ENCODE data around the gene ATP6AP2.
"Not testable (repeated sequence)": the region's sequence is repeated elsewhere in the genome, so short reads cannot be mapped to it uniquely, and the experiment has no call there.

ATP6AP2 gene

DNA sequence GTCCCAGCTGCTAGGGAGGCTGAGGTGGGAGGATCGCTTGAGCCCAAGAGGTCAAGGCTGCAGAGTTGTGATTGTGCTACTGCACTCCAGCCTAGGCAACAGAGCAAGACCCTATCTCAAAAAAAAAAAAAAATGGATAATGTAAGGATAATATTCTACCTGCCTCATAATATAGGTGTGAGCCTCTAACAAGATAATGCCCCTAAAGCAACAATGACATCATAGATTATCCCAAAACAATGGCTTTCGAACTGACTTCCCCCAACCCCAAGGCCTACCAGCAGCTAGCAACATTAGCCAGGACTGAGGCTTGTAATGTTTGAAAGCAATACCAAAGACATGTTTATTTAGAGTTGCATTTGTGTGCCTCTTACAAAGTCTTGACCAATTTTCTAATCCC, 33.9 kb upstream of the ATP6AP2 start:
- Histone ChIP-seq H3K4me1 (ENCODE audit: control insufficient read depth in 1 of 2, insufficient read depth in 2 of 2, low read length in 2 of 2) (peaks cover 0 to 6% of the 10 kb centered on the region in 2 donors), H3K36me3 (ENCODE audit: control insufficient read depth in 1 of 2, insufficient read depth in 2 of 2, low read length in 2 of 2) (no peaks in the 10 kb centered on the region), H3K27ac (ENCODE audit: low read length) (no peak overlapping the region), H3K9me3 (ENCODE audit: control insufficient read depth in 1 of 2, low read length in 2 of 2) (no peaks in the 10 kb centered on the region), H3K27me3 (ENCODE audit: low read depth, low read length) (no peaks in the 10 kb centered on the region), H3K4me3 (ENCODE audit: low read depth in 1 of 2, low read length in 2 of 2) (no peak overlapping the region)

DNA sequence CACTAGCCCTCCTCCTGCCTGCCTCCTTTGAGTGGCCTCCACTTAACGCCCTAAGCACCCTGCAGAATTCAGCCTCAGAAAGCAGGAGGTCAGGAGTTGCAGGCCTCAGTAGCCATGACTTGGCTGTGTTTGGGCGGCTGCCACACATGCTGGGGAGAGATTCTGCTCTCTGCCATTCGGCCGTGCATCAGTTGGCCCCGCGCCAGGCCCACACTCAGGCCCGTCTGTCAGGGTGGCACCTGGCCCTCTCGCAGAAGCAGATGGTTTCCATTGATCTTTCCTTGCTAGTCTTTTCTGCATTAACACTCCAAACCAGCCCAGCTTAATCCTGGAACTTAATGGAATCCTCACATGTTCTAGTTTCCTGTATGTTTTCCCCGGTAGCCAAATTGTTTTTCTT, 30.7 kb upstream of the ATP6AP2 start:
- no peaks in the 10 kb centered on the region for H3K4me1 ChIP-seq (ENCODE audit: control insufficient read depth in 1 of 2, insufficient read depth in 2 of 2, low read length in 2 of 2)
- no peaks in the 10 kb centered on the region for H3K9me3 ChIP-seq (ENCODE audit: control insufficient read depth in 1 of 2, low read length in 2 of 2)
- no peak overlapping the region for H3K4me3 ChIP-seq (ENCODE audit: low read depth in 1 of 2, low read length in 2 of 2)
- no peak overlapping the region for H3K27ac ChIP-seq (ENCODE audit: low read length)
- H3K36me3 ChIP-seq (ENCODE audit: control insufficient read depth in 1 of 2, insufficient read depth in 2 of 2, low read length in 2 of 2) = no peaks in the 10 kb centered on the region
- no peaks in the 10 kb centered on the region for H3K27me3 ChIP-seq (ENCODE audit: low read depth, low read length)

DNA sequence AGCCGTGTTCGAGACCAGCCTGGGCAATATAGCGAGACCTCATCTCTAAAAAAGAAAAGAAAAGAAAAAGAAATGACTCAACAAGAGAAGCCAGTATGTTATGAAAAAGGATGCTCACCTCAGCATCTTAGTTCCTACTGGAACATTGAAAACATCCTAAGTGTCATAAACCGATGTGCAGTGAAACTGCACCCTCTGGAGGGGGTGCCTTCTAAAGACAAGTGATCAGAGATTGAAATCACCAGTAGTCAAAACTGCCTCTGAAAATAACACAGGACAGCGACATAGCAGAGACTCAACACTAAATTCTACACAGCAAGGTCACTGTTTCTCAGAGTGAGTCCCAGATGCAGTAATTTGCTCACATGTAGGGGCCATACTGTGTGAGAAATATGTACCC, 28.0 kb upstream of the ATP6AP2 start:
- Histone ChIP-seq H3K27ac (ENCODE audit: low read length) (no peak overlapping the region), H3K27me3 (ENCODE audit: low read depth, low read length) (no peaks in the 10 kb centered on the region), H3K4me1 (ENCODE audit: control insufficient read depth in 1 of 2, insufficient read depth in 2 of 2, low read length in 2 of 2) (no peaks in the 10 kb centered on the region), H3K4me3 (ENCODE audit: low read depth in 1 of 2, low read length in 2 of 2) (no peak overlapping the region), H3K36me3 (ENCODE audit: control insufficient read depth in 1 of 2, insufficient read depth in 2 of 2, low read length in 2 of 2) (no peaks in the 10 kb centered on the region), H3K9me3 (ENCODE audit: control insufficient read depth in 1 of 2, low read length in 2 of 2) (no peaks in the 10 kb centered on the region)

DNA sequence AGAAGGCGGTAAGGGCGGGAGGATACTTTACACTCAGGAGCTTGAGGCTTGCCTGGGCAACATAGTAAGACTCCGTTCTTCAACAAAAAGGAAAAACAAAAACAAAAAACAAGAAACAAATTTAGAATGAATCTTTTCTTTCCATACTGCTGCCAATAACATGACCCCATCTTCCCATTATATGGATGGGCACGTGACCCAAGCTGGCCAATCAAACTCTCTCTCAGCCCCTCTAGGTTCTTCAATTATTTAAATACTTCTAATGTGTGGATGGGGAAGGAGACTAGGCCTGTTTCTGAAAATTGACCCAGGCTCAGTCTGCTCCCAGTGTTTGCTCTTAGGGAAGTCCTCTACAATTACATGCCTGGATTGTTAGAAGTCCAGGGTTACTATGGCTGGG, 22.2 kb upstream of the ATP6AP2 start:
- Histone ChIP-seq H3K27ac (ENCODE audit: low read length) (no peak overlapping the region), H3K27me3 (ENCODE audit: low read depth, low read length) (no peaks in the 10 kb centered on the region), H3K36me3 (ENCODE audit: control insufficient read depth in 1 of 2, insufficient read depth in 2 of 2, low read length in 2 of 2) (no peaks in the 10 kb centered on the region), H3K4me3 (ENCODE audit: low read depth in 1 of 2, low read length in 2 of 2) (no peak overlapping the region), H3K9me3 (ENCODE audit: control insufficient read depth in 1 of 2, low read length in 2 of 2) (no peaks in the 10 kb centered on the region), H3K4me1 (ENCODE audit: control insufficient read depth in 1 of 2, insufficient read depth in 2 of 2, low read length in 2 of 2) (no peaks in the 10 kb centered on the region)

- Histone ChIP-seq H3K27ac (ENCODE audit: low read length) (no peak overlapping the region), H3K4me1 (ENCODE audit: control insufficient read depth in 1 of 2, insufficient read depth in 2 of 2, low read length in 2 of 2) (no peaks in the 10 kb centered on the region), H3K9me3 (ENCODE audit: control insufficient read depth in 1 of 2, low read length in 2 of 2) (no peaks in the 10 kb centered on the region), H3K36me3 (ENCODE audit: control insufficient read depth in 1 of 2, insufficient read depth in 2 of 2, low read length in 2 of 2) (no peaks in the 10 kb centered on the region), H3K27me3 (ENCODE audit: low read depth, low read length) (no peaks in the 10 kb centered on the region), H3K4me3 (ENCODE audit: low read depth in 1 of 2, low read length in 2 of 2) (no peak overlapping the region)
Observed at GRCh38 chrX:40563784-40564183, 17.0 kb upstream of the ATP6AP2 start.

DNA sequence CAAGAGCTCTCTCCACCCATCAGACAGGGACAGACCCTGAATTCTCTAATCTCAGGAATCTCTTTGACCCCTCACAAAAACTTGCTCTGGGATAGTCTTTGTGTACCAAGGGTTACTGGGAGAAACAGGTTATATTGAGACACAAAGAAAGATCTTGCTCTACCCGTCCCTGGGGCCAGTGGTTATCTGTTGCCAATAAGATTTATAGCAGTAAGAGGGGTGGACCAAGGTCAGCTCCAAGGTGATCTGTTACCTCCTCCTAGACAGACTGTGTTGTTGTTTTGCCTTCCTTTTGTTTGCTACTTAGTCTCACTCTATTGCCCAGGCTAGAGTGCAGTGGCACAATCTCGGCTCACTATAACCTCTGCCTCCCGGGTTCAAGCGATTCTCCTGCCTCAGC, 16.3 kb upstream of the ATP6AP2 start:
- Histone ChIP-seq H3K4me3 (ENCODE audit: low read depth in 1 of 2, low read length in 2 of 2) (no peak overlapping the region), H3K27me3 (ENCODE audit: low read depth, low read length) (no peaks in the 10 kb centered on the region), H3K27ac (ENCODE audit: low read length) (no peak overlapping the region), H3K36me3 (ENCODE audit: control insufficient read depth in 1 of 2, insufficient read depth in 2 of 2, low read length in 2 of 2) (no peaks in the 10 kb centered on the region), H3K4me1 (ENCODE audit: control insufficient read depth in 1 of 2, insufficient read depth in 2 of 2, low read length in 2 of 2) (no peaks in the 10 kb centered on the region), H3K9me3 (ENCODE audit: control insufficient read depth in 1 of 2, low read length in 2 of 2) (no peaks in the 10 kb centered on the region)

DNA sequence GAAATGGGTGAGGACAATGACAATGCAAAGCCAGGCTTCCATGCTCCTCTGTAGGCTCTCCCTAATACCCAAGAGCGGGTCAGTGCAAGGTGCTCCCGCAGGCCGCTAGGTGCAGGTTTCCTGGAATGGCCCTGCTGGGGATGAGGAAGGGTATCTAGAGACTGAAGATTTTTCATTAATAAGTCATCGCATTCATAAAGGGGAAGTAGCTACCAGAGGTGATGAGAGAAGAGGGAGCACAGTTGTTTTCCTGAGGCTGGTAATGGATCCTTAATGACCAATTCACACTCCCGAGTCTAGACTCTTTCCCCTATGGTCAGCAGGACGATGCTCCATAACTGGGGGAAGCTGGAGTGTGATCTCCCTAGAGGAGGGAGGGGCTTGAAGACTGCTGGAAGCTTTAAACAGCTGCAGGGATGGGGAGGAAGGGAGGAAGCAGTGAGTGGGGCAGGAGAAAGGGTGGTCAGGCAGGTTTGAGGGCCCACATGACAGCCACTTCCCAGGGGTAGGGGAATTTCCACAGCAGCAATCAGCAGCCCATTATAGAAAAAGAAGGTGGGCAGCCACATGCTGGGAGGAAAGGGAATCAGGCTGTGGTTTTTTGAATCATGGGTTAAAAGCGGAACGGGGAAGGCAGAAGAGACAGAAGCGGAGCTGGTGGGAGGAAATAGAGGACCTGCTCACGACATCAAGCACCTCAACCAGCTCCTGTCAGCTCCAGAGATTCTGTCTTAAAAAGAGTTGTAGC, 10.2 kb upstream of the ATP6AP2 start:
- Histone ChIP-seq H3K27ac (ENCODE audit: low read length) (no peak overlapping the region), H3K9me3 (ENCODE audit: control insufficient read depth in 1 of 2, low read length in 2 of 2) (no peaks in the 10 kb centered on the region), H3K27me3 (ENCODE audit: low read depth, low read length) (no peaks in the 10 kb centered on the region), H3K36me3 (ENCODE audit: control insufficient read depth in 1 of 2, insufficient read depth in 2 of 2, low read length in 2 of 2) (no peaks in the 10 kb centered on the region), H3K4me1 (ENCODE audit: control insufficient read depth in 1 of 2, insufficient read depth in 2 of 2, low read length in 2 of 2) (no peaks in the 10 kb centered on the region), H3K4me3 (ENCODE audit: low read depth in 1 of 2, low read length in 2 of 2) (no peak overlapping the region)

DNA sequence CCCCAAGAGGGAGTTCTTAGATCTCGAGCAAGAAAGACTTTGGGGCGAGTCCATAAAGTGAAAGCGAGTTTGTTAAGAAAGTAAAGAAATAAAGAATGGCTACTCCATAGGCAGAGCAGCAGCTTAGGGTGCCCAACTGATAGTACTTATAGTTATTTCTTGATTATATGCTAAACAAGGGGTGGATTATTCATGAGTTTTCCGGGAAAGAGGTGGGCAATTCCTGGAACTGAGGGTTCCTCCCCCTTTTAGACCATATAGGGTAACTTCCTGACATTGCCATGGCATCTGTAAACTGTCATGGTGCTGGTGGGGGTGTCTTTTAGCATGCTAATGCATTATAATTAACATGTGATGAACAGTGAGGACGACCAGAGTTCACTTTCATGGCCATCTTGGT, 9.6 kb upstream of the ATP6AP2 start:
- not testable (repeated sequence) for H3K4me3 ChIP-seq (ENCODE audit: low read depth in 1 of 2, low read length in 2 of 2); H3K4me1 ChIP-seq (ENCODE audit: control insufficient read depth in 1 of 2, insufficient read depth in 2 of 2, low read length in 2 of 2); H3K27me3 ChIP-seq (ENCODE audit: low read depth, low read length); H3K9me3 ChIP-seq (ENCODE audit: control insufficient read depth in 1 of 2, low read length in 2 of 2); H3K27ac ChIP-seq (ENCODE audit: low read length); H3K36me3 ChIP-seq (ENCODE audit: control insufficient read depth in 1 of 2, insufficient read depth in 2 of 2, low read length in 2 of 2)

GRCh38 chrX:40571600-40571999, 9.2 kb upstream of the ATP6AP2 start:
- H3K36me3 ChIP-seq (ENCODE audit: control insufficient read depth in 1 of 2, insufficient read depth in 2 of 2, low read length in 2 of 2) = no peaks in the 10 kb centered on the region
- H3K4me3 ChIP-seq (ENCODE audit: low read depth in 1 of 2, low read length in 2 of 2) = no peak overlapping the region
- no peaks in the 10 kb centered on the region for H3K4me1 ChIP-seq (ENCODE audit: control insufficient read depth in 1 of 2, insufficient read depth in 2 of 2, low read length in 2 of 2)
- no peaks in the 10 kb centered on the region for H3K9me3 ChIP-seq (ENCODE audit: control insufficient read depth in 1 of 2, low read length in 2 of 2)
- H3K27me3 ChIP-seq (ENCODE audit: low read depth, low read length) = no peaks in the 10 kb centered on the region
- no peak overlapping the region for H3K27ac ChIP-seq (ENCODE audit: low read length)

DNA sequence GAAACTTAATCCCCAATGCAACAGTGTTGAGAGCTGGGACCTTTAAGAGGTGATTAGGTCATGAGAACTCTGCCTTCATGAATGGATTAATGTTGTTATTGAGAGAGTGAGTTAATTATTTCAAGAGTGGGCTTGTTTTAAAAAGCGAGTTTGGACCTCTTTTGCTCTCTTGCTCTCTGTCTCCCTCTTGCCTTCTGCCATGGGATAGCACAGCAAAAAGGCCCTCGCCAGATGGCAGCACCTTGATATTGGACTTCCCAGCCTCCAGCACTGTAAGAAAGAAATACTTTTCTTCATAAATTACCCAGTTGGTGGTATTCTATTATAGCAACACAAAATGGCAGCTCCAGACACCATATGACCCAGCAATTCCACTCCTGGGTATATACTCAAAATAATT, 7.0 kb upstream of the ATP6AP2 start:
- H3K36me3 ChIP-seq (ENCODE audit: control insufficient read depth in 1 of 2, insufficient read depth in 2 of 2, low read length in 2 of 2) = no peaks in the 10 kb centered on the region
- H3K27ac ChIP-seq (ENCODE audit: low read length) = no peak overlapping the region
- H3K4me1 ChIP-seq (ENCODE audit: control insufficient read depth in 1 of 2, insufficient read depth in 2 of 2, low read length in 2 of 2) = no peaks in the 10 kb centered on the region
- no peaks in the 10 kb centered on the region for H3K9me3 ChIP-seq (ENCODE audit: control insufficient read depth in 1 of 2, low read length in 2 of 2)
- no peaks in the 10 kb centered on the region for H3K27me3 ChIP-seq (ENCODE audit: low read depth, low read length)
- H3K4me3 ChIP-seq (ENCODE audit: low read depth in 1 of 2, low read length in 2 of 2) = no peak overlapping the region

- H3K27ac ChIP-seq (ENCODE audit: low read length); H3K36me3 ChIP-seq (ENCODE audit: control insufficient read depth in 1 of 2, insufficient read depth in 2 of 2, low read length in 2 of 2); H3K4me1 ChIP-seq (ENCODE audit: control insufficient read depth in 1 of 2, insufficient read depth in 2 of 2, low read length in 2 of 2); H3K4me3 ChIP-seq (ENCODE audit: low read depth in 1 of 2, low read length in 2 of 2); H3K27me3 ChIP-seq (ENCODE audit: low read depth, low read length); H3K9me3 ChIP-seq (ENCODE audit: control insufficient read depth in 1 of 2, low read length in 2 of 2): not testable (repeated sequence)
Observed at GRCh38 chrX:40575411-40575810, 5.4 kb upstream of the ATP6AP2 start.

GRCh38 chrX:40576291-40576690, 4.5 kb upstream of the ATP6AP2 start:
- Histone ChIP-seq H3K27me3 (ENCODE audit: low read depth, low read length) (no peaks in the 10 kb centered on the region), H3K4me3 (ENCODE audit: low read depth in 1 of 2, low read length in 2 of 2) (no peak overlapping the region), H3K4me1 (ENCODE audit: control insufficient read depth in 1 of 2, insufficient read depth in 2 of 2, low read length in 2 of 2) (no peaks in the 10 kb centered on the region), H3K36me3 (ENCODE audit: control insufficient read depth in 1 of 2, insufficient read depth in 2 of 2, low read length in 2 of 2) (no peaks in the 10 kb centered on the region), H3K9me3 (ENCODE audit: control insufficient read depth in 1 of 2, low read length in 2 of 2) (no peaks in the 10 kb centered on the region), H3K27ac (ENCODE audit: low read length) (no peak overlapping the region)
